DND-41 (cell line): Measurements from ENCODE around the gene GEMIN7.

Experiments
- ATAC-seq: fragments of 200-7000 bp; cut with Tn5 transposase; 3 replicates; pipeline ENCODE4 v1.9.1; 2021; ENCODE audit warnings: low read depth; ENCODE audit not compliant: insufficient read depth
- DNase-seq: peaks from one replicate; pipeline ENCODE4 v3.0.0-alpha.2; 2020
- H2AFZ ChIP-seq: 2 replicates; pipeline ENCODE4 v1.6.0; 2012; ENCODE audit warnings: low read depth, low read length
- H3K27ac ChIP-seq: 2 replicates; pipeline ENCODE4 v1.5.1; 2012; ENCODE audit warnings: low read length, inconsistent platforms
- H3K27me3 ChIP-seq: fragments of 200-600 bp; sonication (generic); 2 replicates; pipeline ENCODE4 v1.6.0; 2012; ENCODE audit warnings: low read length, mild to moderate bottlenecking, inconsistent platforms; ENCODE audit not compliant: insufficient read depth, poor library complexity
- H3K36me3 ChIP-seq: 2 replicates; pipeline ENCODE4 v1.5.1; 2012; ENCODE audit warnings: low read length, inconsistent platforms; ENCODE audit not compliant: insufficient read depth
- H3K4me1 ChIP-seq: 2 replicates; pipeline ENCODE4 v1.5.1; 2012; ENCODE audit warnings: mild to moderate bottlenecking, low read length; ENCODE audit not compliant: insufficient read depth
- H3K4me2 ChIP-seq: 2 replicates; pipeline ENCODE4 v1.6.0; 2012; ENCODE audit warnings: mild to moderate bottlenecking, moderate library complexity, low read length, inconsistent platforms; ENCODE audit not compliant: insufficient read depth
- H3K4me3 ChIP-seq, 2 experiments: fragments of 200-600 bp in 1 of 2; shearing (Covaris generic) in 1 of 2; 2 replicates each; pipeline ENCODE4 v1.5.1; 2012 to 2016; ENCODE audit warnings: inconsistent platforms in 2 of 2, low read length in 2 of 2, mild to moderate bottlenecking in 2 of 2, low read depth in 1 of 2, moderate library complexity in 1 of 2
- H3K79me2 ChIP-seq: 2 replicates; pipeline ENCODE4 v1.6.0; 2012; ENCODE audit warnings: low read length, inconsistent platforms; ENCODE audit not compliant: insufficient read depth
- H3K9ac ChIP-seq: 2 replicates; pipeline ENCODE4 v1.6.0; 2012; ENCODE audit warnings: low read depth, mild to moderate bottlenecking, inconsistent platforms, low read length, moderate library complexity
- H3K9me3 ChIP-seq: 2 replicates; pipeline ENCODE4 v1.5.1; 2012; ENCODE audit warnings: low read length, moderate library complexity, mild to moderate bottlenecking, inconsistent platforms; ENCODE audit not compliant: insufficient read depth, severe bottlenecking
- H4K20me1 ChIP-seq: 2 replicates; pipeline ENCODE4 v1.6.0; 2012; ENCODE audit warnings: low read length; ENCODE audit not compliant: insufficient read depth
- EZH2 ChIP-seq: IDR thresholded peaks from 3 replicates; pipeline ENCODE4 v1.6.1; 2012; ENCODE audit warnings: borderline replicate concordance, low read depth, mild to moderate bottlenecking, moderate library complexity, low read length, inconsistent platforms; ENCODE audit not compliant: severe bottlenecking
- TF ChIP-seq, protein P1 (sequence below): IDR thresholded peaks from 2 replicates; pipeline ENCODE4 v1.5.1; 2012; ENCODE audit warnings: borderline replicate concordance, low read length, moderate library complexity, mild to moderate bottlenecking; ENCODE audit not compliant: poor library complexity, severe bottlenecking; ENCODE audit errors: extremely low read depth

Gene GEMIN7

DNA sequence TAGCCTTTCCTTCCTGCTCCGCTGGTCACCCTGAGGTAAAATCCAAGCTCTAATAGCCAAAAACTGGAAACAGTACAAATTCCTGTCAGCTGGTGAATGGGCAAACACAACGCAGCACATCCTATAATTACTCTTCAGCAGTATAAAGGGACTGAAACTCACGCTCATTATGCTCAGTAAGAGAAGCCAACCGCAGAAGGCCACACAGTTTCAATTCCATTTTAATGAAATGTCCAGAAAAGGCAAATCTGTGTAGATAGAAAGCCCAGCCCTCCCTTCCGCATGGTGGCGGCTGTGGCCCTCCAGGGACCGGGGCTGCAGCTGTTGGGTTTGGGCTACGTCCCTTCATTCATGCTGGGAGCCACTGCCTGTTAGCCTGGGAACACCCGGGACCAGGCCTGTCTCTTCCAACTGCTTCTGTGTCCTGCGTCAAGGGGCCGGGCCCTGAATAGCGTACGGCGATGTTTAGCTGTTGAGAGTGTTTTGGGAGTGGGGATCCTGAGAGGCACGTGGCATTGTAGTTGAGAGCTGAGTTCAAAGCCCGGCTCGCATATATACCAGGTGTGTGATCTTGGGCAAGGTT lies 58.2 kb downstream of the GEMIN7 start:
- no peak overlapping the region for H3K27ac ChIP-seq
- DNase-seq: no peak

GRCh38 chr19:45138303-45138751 lies 59.3 kb downstream of the GEMIN7 start:
- Histone ChIP-seq H3K9me3 (no peaks in the 10 kb centered on the region), H3K27ac (no peak overlapping the region), H3K9ac (no peak overlapping the region), H3K27me3 (no peaks in the 10 kb centered on the region), H3K79me2 (peaks cover 49% of the 10 kb centered on the region), H2AFZ (no peak overlapping the region), H3K36me3 (peaks cover 33% of the 10 kb centered on the region), H4K20me1 (peaks cover 74% of the 10 kb centered on the region), H3K4me1 (no peaks in the 10 kb centered on the region), H3K4me3 (no peak overlapping the region), H3K4me2 (no peak overlapping the region)
- no peak for TF ChIP-seq EZH2
- TF ChIP-seq, protein P1, sequence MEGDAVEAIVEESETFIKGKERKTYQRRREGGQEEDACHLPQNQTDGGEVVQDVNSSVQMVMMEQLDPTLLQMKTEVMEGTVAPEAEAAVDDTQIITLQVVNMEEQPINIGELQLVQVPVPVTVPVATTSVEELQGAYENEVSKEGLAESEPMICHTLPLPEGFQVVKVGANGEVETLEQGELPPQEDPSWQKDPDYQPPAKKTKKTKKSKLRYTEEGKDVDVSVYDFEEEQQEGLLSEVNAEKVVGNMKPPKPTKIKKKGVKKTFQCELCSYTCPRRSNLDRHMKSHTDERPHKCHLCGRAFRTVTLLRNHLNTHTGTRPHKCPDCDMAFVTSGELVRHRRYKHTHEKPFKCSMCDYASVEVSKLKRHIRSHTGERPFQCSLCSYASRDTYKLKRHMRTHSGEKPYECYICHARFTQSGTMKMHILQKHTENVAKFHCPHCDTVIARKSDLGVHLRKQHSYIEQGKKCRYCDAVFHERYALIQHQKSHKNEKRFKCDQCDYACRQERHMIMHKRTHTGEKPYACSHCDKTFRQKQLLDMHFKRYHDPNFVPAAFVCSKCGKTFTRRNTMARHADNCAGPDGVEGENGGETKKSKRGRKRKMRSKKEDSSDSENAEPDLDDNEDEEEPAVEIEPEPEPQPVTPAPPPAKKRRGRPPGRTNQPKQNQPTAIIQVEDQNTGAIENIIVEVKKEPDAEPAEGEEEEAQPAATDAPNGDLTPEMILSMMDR: no peak
- DNase-seq (no peak), ATAC-seq (no peak)

More for the DNA sequence above, 58.2 kb downstream of the GEMIN7 start:
- Histone ChIP-seq H4K20me1 (peaks cover 68% of the 10 kb centered on the region), H2AFZ (no peak overlapping the region), H3K4me1 (no peaks in the 10 kb centered on the region), H3K9ac (no peak overlapping the region), H3K79me2 (peaks cover 57% of the 10 kb centered on the region), H3K4me2 (no peak overlapping the region), H3K27me3 (no peaks in the 10 kb centered on the region), H3K36me3 (peaks cover 23% of the 10 kb centered on the region), H3K4me3 (no peak overlapping the region), H3K9me3 (no peaks in the 10 kb centered on the region)
- ATAC-seq: no peak
- no peak for TF ChIP-seq EZH2
- TF ChIP-seq, protein P1: no peak

DNA sequence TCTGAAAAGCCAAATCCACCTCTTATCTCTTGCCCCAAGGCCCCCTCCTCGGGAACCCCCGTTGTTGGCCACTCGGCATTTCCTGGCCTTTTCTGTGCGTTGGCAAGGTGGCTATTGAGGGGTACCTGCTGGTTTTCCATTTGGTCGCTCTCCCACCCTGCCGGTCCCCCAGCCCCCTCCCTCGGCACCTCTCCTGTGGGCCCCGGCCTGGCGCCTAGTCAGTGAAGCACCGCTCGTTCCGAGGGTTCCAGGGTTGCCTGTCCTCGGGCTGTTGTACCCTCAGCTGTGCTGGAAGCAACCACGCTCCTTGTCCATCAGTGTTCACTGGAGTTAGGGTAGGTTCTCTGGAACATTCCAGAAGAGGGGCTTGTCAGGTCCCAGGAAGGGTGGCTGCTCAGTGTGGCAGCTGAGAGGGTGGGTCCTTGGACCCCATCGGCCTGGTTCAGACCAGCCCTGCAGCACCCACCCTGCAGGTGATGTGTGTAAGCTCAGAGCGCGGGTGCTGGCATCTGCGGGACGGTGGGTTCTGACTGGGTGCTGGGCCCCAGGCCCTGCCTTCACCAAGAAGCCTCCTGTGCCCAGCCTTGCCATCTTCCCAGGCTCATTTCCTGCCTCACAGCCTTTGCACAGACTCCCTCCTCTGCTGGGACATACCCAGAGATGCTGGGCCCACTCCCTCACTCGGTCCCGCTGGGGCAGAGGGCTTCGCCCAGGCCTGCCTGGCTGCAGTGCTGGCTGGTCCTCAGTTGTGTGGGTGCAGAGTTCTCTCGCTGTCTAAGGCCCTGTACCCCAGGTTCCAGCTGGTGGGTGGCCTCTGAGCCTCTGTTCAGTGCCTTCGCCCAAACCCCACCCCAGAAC lies 60.5 kb downstream of the GEMIN7 start:
- peaks cover 41% of the 10 kb centered on the region for H3K36me3 ChIP-seq
- DNase-seq: no peak
- H3K27ac ChIP-seq: no peak overlapping the region

More for the DNA sequence above, 60.5 kb downstream of the GEMIN7 start:
- H3K9ac ChIP-seq: no peak overlapping the region
- H2AFZ ChIP-seq: no peak overlapping the region
- no peaks in the 10 kb centered on the region for H3K9me3 ChIP-seq
- H3K27me3 ChIP-seq: no peaks in the 10 kb centered on the region
- peaks cover 37% of the 10 kb centered on the region for H3K79me2 ChIP-seq
- H4K20me1 ChIP-seq: peaks cover 63% of the 10 kb centered on the region
- TF ChIP-seq, protein P1: no peak
- TF ChIP-seq EZH2: no peak
- no peak overlapping the region for H3K4me3 ChIP-seq
- H3K4me1 ChIP-seq: no peaks in the 10 kb centered on the region
- no peak overlapping the region for H3K4me2 ChIP-seq
- no peak for ATAC-seq
